Measurements from ENCODE around the gene COL19A1. TPM values are rescaled to one million over a fixed set of nuclear protein-coding genes. Genes with fewer than 3 reads are reported as not detected.

COL19A1 gene
- total and polyA plus RNA-seq, 2 experiments from 2014 or later, result not detected

- TF ChIP-seq ZNF462 (CRISPR knock-in tag; IDR thresholded peaks at IDR 0.05) (no peak), CREB1 (CRISPR knock-in tag; IDR thresholded peaks at IDR 0.05; ENCODE audit: low read depth) (no peak), STAT1 (IDR thresholded peaks at IDR 0.05; ENCODE audit: unreplicated experiment) (no peak), EZH2 (IDR thresholded peaks at IDR 0.05; ENCODE audit: low read depth, unreplicated experiment) (no peak), NANOG (IDR thresholded peaks at IDR 0.05; ENCODE audit: borderline replicate concordance) (no peak), ZNF331 (CRISPR knock-in tag; IDR thresholded peaks at IDR 0.05; ENCODE audit: low read depth) (no peak), REST (IDR thresholded peaks at IDR 0.05; ENCODE audit: unreplicated experiment) (no peak), POLR2AphosphoS5 (IDR thresholded peaks at IDR 0.05; ENCODE audit: low read depth) (no peak), ETS1 (IDR thresholded peaks at IDR 0.05) (no peak), CTCF (conservative IDR thresholded peaks at IDR 0.05; ENCODE audit: low read depth in 2 of 2) (no peak), JUNB (IDR thresholded peaks at IDR 0.05; ENCODE audit: unreplicated experiment) (no peak)
Measured at GRCh38 chr6:69827276-69827893, 39.0 kb upstream of the COL19A1 start (continued).

All from GM23338 (cell line).